IMR-90 (cell line): Measurements from ENCODE around the gene IL20RA. TPM values are rescaled to one million over a fixed set of nuclear protein-coding genes. Genes with fewer than 3 reads are reported as not detected.

Source experiments
- ATAC-seq: fragments of 200-7000 bp; cut with Tn5 transposase; 2 replicates; pipeline ENCODE4 v1.9.1; 2020; ENCODE audit warnings: low read depth, mild to moderate bottlenecking, moderate library complexity
- BruUV-seq: library from RNA; stranded (reverse); fragments of 400-500 nt; replicated peaks from 2 replicates; lab custom pipeline; 2021; lab: Mats Ljungman, UMichigan
- CTCF ChIA-PET: fragments of 300-600 bp; formaldehyde crosslinking; extraction: SDS; loops from one replicate; lab custom pipeline; 2021; ENCODE audit warnings: antibody characterized with exemption; lab: Yijun Ruan, JAX
- POLR2A ChIA-PET: fragments of 300-600 bp; sonication (Branson Sonifier 250); formaldehyde crosslinking; loops from one replicate; lab custom pipeline; 2022; ENCODE audit warnings: antibody characterized with exemption; ENCODE audit not compliant: unreplicated experiment; lab: Charles Lee
- DNase-seq: peaks from one replicate; pipeline ENCODE4 v3.0.0; 2013
- H2AFZ ChIP-seq: replicated peaks from 2 replicates; pipeline ENCODE3; 2013; ENCODE audit warnings: low read length, mild to moderate bottlenecking; ENCODE audit not compliant: poor library complexity
- H2AK5ac ChIP-seq: 2 replicates; pipeline ENCODE4 v1.6.1; 2013; ENCODE audit warnings: low read depth, low read length, inconsistent platforms
- H2AK9ac ChIP-seq: replicated peaks from 2 replicates; pipeline ENCODE3; 2013; ENCODE audit warnings: mild to moderate bottlenecking, low read depth, low read length, moderate library complexity; ENCODE audit not compliant: poor library complexity
- H2BK120ac ChIP-seq: 2 replicates; pipeline ENCODE4 v1.6.1; 2013; ENCODE audit warnings: low read depth, low read length, inconsistent platforms
- H2BK15ac ChIP-seq: 3 replicates; pipeline ENCODE4 v1.6.1; 2013; ENCODE audit warnings: low read depth, low read length, inconsistent platforms
- H2BK20ac ChIP-seq: 2 replicates; pipeline ENCODE4 v1.6.1; 2013; ENCODE audit warnings: low read depth, mild to moderate bottlenecking, inconsistent platforms, low read length, moderate library complexity
- H2BK5ac ChIP-seq: 2 replicates; pipeline ENCODE4 v1.6.1; 2013; ENCODE audit warnings: mild to moderate bottlenecking, low read depth, low read length, inconsistent platforms; ENCODE audit not compliant: poor library complexity, severe bottlenecking
- H3K14ac ChIP-seq: replicated peaks from 2 replicates; pipeline ENCODE4 v1.6.1; 2013; ENCODE audit warnings: low read depth, low read length, inconsistent platforms
- H3K18ac ChIP-seq: 2 replicates; pipeline ENCODE4 v1.6.1; 2013; ENCODE audit warnings: low read depth, low read length, control low read depth
- H3K23ac ChIP-seq: 2 replicates; pipeline ENCODE4 v1.6.1; 2013; ENCODE audit warnings: low read depth, low read length, inconsistent platforms
- H3K27ac ChIP-seq: 2 replicates; pipeline ENCODE4 v1.5.1; 2013; ENCODE audit warnings: mild to moderate bottlenecking, control low read depth, low read length; ENCODE audit not compliant: insufficient read depth
- H3K27me3 ChIP-seq: 2 replicates; pipeline ENCODE4 v1.6.1; 2013; ENCODE audit warnings: low read length; ENCODE audit not compliant: control insufficient read depth, insufficient read depth
- H3K36me3 ChIP-seq: 2 replicates; pipeline ENCODE4 v1.6.1; 2013; ENCODE audit warnings: low read length, mixed read lengths; ENCODE audit not compliant: control insufficient read depth, insufficient read depth
- H3K4ac ChIP-seq: 2 replicates; pipeline ENCODE4 v1.6.1; 2013; ENCODE audit warnings: low read depth, low read length, inconsistent platforms
- H3K4me1 ChIP-seq: 2 replicates; pipeline ENCODE4 v1.6.1; 2013; ENCODE audit warnings: low read length, mixed read lengths; ENCODE audit not compliant: control insufficient read depth, insufficient read depth
- H3K4me2 ChIP-seq: 2 replicates; pipeline ENCODE4 v1.6.1; 2013; ENCODE audit warnings: low read depth, mild to moderate bottlenecking, control low read depth, low read length, moderate library complexity
- H3K4me3 ChIP-seq: 2 replicates; pipeline ENCODE4 v1.5.1; 2013; ENCODE audit warnings: low read depth, mild to moderate bottlenecking, control low read depth, low read length, moderate library complexity; ENCODE audit not compliant: insufficient read depth
- H3K56ac ChIP-seq: 2 replicates; pipeline ENCODE4 v1.6.1; 2013; ENCODE audit warnings: low read length, inconsistent platforms; ENCODE audit not compliant: insufficient read depth; ENCODE audit errors: extremely low read depth
- H3K79me1 ChIP-seq, 2 experiments: 2 replicates each; pipeline ENCODE4 v1.6.1; 2013; ENCODE audit warnings: low read length in 2 of 2, inconsistent platforms in 1 of 2, low read depth in 1 of 2
- H3K9ac ChIP-seq: 2 replicates; pipeline ENCODE4 v1.6.1; 2013; ENCODE audit warnings: low read depth, low read length, control low read depth
- H3K9me1 ChIP-seq: 2 replicates; pipeline ENCODE4 v1.6.1; 2013; ENCODE audit warnings: low read length, inconsistent platforms; ENCODE audit not compliant: insufficient read depth
- H3K9me3 ChIP-seq: 2 replicates; pipeline ENCODE4 v1.6.1; 2013; ENCODE audit warnings: low read length; ENCODE audit not compliant: control insufficient read depth, insufficient read depth
- H4K20me1 ChIP-seq: 2 replicates; pipeline ENCODE4 v1.6.1; 2013; ENCODE audit warnings: low read length, inconsistent platforms; ENCODE audit not compliant: insufficient read depth
- H4K5ac ChIP-seq: 2 replicates; pipeline ENCODE4 v1.6.1; 2013; ENCODE audit warnings: mild to moderate bottlenecking, low read depth, low read length, control low read depth
- H4K8ac ChIP-seq, 2 experiments: 2 replicates each; pipeline ENCODE4 v1.6.1; 2013; ENCODE audit warnings: low read depth in 2 of 2, low read length in 2 of 2, control low read depth in 1 of 2, inconsistent platforms in 1 of 2
- H4K91ac ChIP-seq: 2 replicates; pipeline ENCODE4 v1.6.1; 2013; ENCODE audit warnings: low read depth, low read length, inconsistent platforms; ENCODE audit not compliant: insufficient read depth
- CHD1 ChIP-seq: IDR thresholded peaks from 2 replicates; pipeline ENCODE4 v1.6.1; 2012; ENCODE audit warnings: low read depth, low read length, improper control_type of control experiment
- MAFK ChIP-seq: IDR thresholded peaks from 2 replicates; pipeline ENCODE4 v1.6.1; 2012; ENCODE audit warnings: low read depth, low read length, improper control_type of control experiment
- NFE2L2 ChIP-seq: fragments of 150-350 bp; IDR thresholded peaks from 2 replicates; pipeline ENCODE4 v1.6.1; 2016; ENCODE audit warnings: low read depth, mild to moderate bottlenecking, low read length
- POLR2A ChIP-seq: IDR thresholded peaks from 2 replicates; pipeline ENCODE4 v1.6.1; 2012; ENCODE audit warnings: mild to moderate bottlenecking, low read depth, low read length
- WGBS, 2 experiments: methylation state at CpG; one replicate each; pipeline versions ENCODE4 v1.1.5 to v1.1.7; 2013; ENCODE audit warnings: missing lambda C conversion rate in 2 of 2; ENCODE audit not compliant: insufficient read length in 1 of 2; ENCODE audit errors: extremely low coverage in 2 of 2; 5-methylcytosine and 5-hydroxymethylcytosine counted together
- dilution Hi-C: fragments of 300-500 bp; cut with HindIII; formaldehyde crosslinking; loops from one replicate; pipeline ENCODE4 v1.14.3; 2018; ENCODE audit warnings: low sequenced_read_pairs; ENCODE audit not compliant: unreplicated experiment
- in situ Hi-C: fragments of 300-500 bp; cut with MboI; formaldehyde crosslinking; loops from 3 replicates; pipeline ENCODE4 v1.14.3; 2019; ENCODE audit warnings: low sequenced_read_pairs, inconsistent platforms, mixed read lengths
- intact Hi-C: fragments of 100-400 bp; cut with micrococcal nuclease; formaldehyde crosslinking; loops from 2 replicates; pipeline ENCODE4 v1.10.0; 2022
- polyA plus RNA-seq, 3 experiments: library from polyadenylated mRNA; depleted of rRNA; stranded (reverse); fragments of >200 nt; gene quantifications; 2 replicates each; pipeline ENCODE4 v1.2.3, GENCODE V29; 2012; ENCODE audit warnings: low replicate concordance in 1 of 3
- total RNA-seq: library from RNA; depleted of rRNA; stranded (reverse); fragments of >200 nt; gene quantifications from 2 replicates; pipeline ENCODE4 v1.2.3, GENCODE V29; 2012
- TF ChIP-seq, protein P1 (sequence below): conservative IDR thresholded peaks from 2 replicates; pipeline ENCODE4 v1.5.1; 2012; ENCODE audit warnings: mild to moderate bottlenecking, low read depth, low read length, improper control_type of control experiment
- TF ChIP-seq, protein P2 (sequence below): fragments of 150-350 bp; IDR thresholded peaks from 2 replicates; pipeline ENCODE4 v1.6.1; 2016; ENCODE audit warnings: low read depth, mild to moderate bottlenecking, low read length, moderate library complexity, borderline replicate concordance

The IL20RA gene
- total and polyA plus RNA-seq, 2 of the 4 experiments (the other 2 are of a cell fraction): 0.02 TPM; not detected in 1

DNA sequence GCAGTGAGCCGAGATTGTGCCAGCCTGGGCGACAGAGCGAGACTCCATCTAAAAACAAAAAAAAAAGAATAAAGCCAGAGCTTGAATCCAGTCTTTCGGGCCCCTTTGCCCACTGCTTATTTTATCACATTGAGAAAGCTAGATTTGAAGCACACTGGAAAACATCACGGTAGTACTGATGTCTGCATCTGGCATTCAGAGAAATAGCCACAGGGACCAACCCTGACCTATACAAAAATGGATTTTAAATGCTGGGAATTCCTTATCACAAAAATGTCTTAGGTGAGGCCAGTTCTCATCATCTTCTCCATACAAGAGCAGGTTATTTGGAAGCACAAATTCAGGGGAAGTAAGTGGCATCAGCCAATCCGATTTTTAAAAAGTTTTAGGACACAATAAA is 73.2 kb downstream of the IL20RA start:
- Histone ChIP-seq H4K8ac (no peak overlapping the region), H3K4me3 (no peak overlapping the region)
- CTCF ChIA-PET: no interaction called here

More for the DNA sequence above, 73.2 kb downstream of the IL20RA start:
- DNase-seq (no peak), ATAC-seq (no peak)
- POLR2A ChIA-PET: no interaction called here
- H2BK120ac ChIP-seq: no peak overlapping the region
- no peak overlapping the region for H3K9ac ChIP-seq
- intact Hi-C loops: no loop called here
- H3K27ac ChIP-seq: no peak overlapping the region
- no TSS peak for BruUV-seq
- no peaks in the 10 kb centered on the region for H3K79me1 ChIP-seq
- no peak overlapping the region for H3K4me2 ChIP-seq
- TF ChIP-seq, protein P1, sequence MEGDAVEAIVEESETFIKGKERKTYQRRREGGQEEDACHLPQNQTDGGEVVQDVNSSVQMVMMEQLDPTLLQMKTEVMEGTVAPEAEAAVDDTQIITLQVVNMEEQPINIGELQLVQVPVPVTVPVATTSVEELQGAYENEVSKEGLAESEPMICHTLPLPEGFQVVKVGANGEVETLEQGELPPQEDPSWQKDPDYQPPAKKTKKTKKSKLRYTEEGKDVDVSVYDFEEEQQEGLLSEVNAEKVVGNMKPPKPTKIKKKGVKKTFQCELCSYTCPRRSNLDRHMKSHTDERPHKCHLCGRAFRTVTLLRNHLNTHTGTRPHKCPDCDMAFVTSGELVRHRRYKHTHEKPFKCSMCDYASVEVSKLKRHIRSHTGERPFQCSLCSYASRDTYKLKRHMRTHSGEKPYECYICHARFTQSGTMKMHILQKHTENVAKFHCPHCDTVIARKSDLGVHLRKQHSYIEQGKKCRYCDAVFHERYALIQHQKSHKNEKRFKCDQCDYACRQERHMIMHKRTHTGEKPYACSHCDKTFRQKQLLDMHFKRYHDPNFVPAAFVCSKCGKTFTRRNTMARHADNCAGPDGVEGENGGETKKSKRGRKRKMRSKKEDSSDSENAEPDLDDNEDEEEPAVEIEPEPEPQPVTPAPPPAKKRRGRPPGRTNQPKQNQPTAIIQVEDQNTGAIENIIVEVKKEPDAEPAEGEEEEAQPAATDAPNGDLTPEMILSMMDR: no peak
- no peak for TF ChIP-seq NFE2L2
- TF ChIP-seq, protein P2, sequence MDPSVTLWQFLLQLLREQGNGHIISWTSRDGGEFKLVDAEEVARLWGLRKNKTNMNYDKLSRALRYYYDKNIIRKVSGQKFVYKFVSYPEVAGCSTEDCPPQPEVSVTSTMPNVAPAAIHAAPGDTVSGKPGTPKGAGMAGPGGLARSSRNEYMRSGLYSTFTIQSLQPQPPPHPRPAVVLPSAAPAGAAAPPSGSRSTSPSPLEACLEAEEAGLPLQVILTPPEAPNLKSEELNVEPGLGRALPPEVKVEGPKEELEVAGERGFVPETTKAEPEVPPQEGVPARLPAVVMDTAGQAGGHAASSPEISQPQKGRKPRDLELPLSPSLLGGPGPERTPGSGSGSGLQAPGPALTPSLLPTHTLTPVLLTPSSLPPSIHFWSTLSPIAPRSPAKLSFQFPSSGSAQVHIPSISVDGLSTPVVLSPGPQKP: no peak
- no peak for TF ChIP-seq CHD1
- no peak for TF ChIP-seq POLR2A
- no peak for TF ChIP-seq MAFK
- no CpG with 5 or more reads among the region's 6 CpGs for WGBS, 2 experiments
- no peaks in the 10 kb centered on the region for H3K9me3 ChIP-seq
- H3K9me1 ChIP-seq: no peaks in the 10 kb centered on the region
- H3K23ac ChIP-seq: no peak overlapping the region
- no peak overlapping the region for H3K4ac ChIP-seq
- no peak overlapping the region for H3K56ac ChIP-seq
- H2BK20ac ChIP-seq: no peak overlapping the region
- no peak overlapping the region for H2AFZ ChIP-seq
- in situ Hi-C loops: no loop called here
- H2BK15ac ChIP-seq: no peak overlapping the region
- no peaks in the 10 kb centered on the region for H4K20me1 ChIP-seq
- no peak overlapping the region for H2AK9ac ChIP-seq
- no peaks in the 10 kb centered on the region for H3K36me3 ChIP-seq
- no peak overlapping the region for H2BK5ac ChIP-seq
- no peak overlapping the region for H4K91ac ChIP-seq
- no peak overlapping the region for H4K5ac ChIP-seq
- H3K14ac ChIP-seq: no peak overlapping the region
- peaks cover 6% of the 10 kb centered on the region for H3K27me3 ChIP-seq
- no peaks in the 10 kb centered on the region for H3K4me1 ChIP-seq
- no peak overlapping the region for H3K18ac ChIP-seq
- no peak overlapping the region for H2AK5ac ChIP-seq
- dilution Hi-C loops: no loop called here
